ENCODE measurements around the gene DDX49. TPM values are rescaled to one million over a fixed set of nuclear protein-coding genes. Genes with fewer than 3 reads are reported as not detected.

Gene DDX49
- total RNA-seq, 6 experiments from 2014 or later: 37.8 to 57.4 (median 44.0) TPM

DNA sequence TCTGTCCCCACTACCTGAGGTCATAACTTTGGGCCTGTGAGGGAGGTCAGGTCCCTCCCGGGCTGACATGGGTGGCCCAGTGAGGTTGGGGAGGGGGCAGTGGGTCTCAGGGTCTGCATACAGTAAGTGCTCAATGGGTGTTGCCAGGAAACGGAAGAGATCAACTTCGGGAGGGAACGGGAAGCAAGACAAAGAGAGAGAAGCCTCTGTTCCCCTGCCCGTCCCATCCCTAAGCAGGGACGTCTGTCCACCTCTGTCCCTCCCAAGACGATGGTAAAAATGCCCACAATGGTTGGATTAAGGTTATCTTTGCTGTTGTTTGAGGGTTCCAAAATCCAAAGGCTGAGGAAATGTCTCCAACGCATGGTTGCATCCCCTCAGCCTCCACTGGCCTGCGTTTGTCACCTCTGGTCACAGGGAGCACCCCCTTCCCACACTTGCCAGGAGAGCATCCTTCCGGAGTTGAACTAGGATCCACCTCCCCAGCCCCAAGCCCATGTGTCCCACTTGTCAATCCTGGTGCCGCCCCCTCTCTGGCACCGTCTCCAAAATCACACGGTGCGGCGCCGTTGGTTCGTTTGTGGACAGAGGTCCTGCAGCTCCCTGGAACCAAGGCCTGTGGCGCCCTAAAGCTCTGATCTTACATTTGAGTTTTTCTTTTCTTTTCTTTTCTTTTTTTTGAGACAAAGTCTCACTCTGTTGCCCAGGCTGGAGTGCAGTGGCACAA, 22.3 kb downstream of the DDX49 start:
- Mint-ChIP-seq H3K9me3 (no peaks in the 10 kb centered on the region), H3K36me3 (ENCODE audit: low read depth) (peaks cover 15% of the 10 kb centered on the region), H3K4me1 (ENCODE audit: low read depth) (peaks cover 21% of the 10 kb centered on the region), H3K4me3 (peak overlapping the region; percentile 85), H3K27ac (peak overlapping the region; percentile 74), H3K27me3 (ENCODE audit: insufficient read depth) (peaks cover 2% of the 10 kb centered on the region; the same call in 1 of the 2 replicates)
- no peak for DNase-seq
- TF ChIP-seq, protein P1, sequence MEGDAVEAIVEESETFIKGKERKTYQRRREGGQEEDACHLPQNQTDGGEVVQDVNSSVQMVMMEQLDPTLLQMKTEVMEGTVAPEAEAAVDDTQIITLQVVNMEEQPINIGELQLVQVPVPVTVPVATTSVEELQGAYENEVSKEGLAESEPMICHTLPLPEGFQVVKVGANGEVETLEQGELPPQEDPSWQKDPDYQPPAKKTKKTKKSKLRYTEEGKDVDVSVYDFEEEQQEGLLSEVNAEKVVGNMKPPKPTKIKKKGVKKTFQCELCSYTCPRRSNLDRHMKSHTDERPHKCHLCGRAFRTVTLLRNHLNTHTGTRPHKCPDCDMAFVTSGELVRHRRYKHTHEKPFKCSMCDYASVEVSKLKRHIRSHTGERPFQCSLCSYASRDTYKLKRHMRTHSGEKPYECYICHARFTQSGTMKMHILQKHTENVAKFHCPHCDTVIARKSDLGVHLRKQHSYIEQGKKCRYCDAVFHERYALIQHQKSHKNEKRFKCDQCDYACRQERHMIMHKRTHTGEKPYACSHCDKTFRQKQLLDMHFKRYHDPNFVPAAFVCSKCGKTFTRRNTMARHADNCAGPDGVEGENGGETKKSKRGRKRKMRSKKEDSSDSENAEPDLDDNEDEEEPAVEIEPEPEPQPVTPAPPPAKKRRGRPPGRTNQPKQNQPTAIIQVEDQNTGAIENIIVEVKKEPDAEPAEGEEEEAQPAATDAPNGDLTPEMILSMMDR (IDR thresholded peaks at IDR 0.05): no peak; the same call in 1 of the 2 replicates

DNA sequence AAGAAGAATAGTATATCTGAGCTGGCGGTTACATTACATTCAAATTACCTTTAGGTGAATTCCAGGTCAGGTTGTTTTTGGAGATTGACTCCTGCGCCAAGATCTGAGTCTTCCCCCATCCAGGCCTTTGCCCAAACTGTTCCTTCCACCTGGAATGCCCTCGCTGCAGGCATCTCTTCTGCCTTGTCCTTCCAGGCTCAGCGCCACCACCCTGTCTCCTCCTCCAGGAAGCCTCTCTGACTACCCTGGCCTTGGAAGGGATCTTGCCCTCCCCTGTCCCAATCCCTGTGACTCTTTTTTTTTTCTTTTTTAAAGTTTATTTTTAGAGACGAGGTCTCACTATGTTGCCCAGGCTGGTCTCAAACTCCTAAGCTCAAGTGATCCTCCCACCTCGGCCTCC, 23.2 kb downstream of the DDX49 start:
- Mint-ChIP-seq H3K4me3 (no peak overlapping the region), H3K4me1 (ENCODE audit: low read depth) (peaks cover 21% of the 10 kb centered on the region), H3K27ac (no peak overlapping the region), H3K36me3 (ENCODE audit: low read depth) (peaks cover 13% of the 10 kb centered on the region), H3K9me3 (no peaks in the 10 kb centered on the region), H3K27me3 (ENCODE audit: insufficient read depth) (peaks cover 2% of the 10 kb centered on the region; the same call in 1 of the 2 replicates)
- no peak for DNase-seq
- TF ChIP-seq, protein P1 (IDR thresholded peaks at IDR 0.05): no peak

DNA sequence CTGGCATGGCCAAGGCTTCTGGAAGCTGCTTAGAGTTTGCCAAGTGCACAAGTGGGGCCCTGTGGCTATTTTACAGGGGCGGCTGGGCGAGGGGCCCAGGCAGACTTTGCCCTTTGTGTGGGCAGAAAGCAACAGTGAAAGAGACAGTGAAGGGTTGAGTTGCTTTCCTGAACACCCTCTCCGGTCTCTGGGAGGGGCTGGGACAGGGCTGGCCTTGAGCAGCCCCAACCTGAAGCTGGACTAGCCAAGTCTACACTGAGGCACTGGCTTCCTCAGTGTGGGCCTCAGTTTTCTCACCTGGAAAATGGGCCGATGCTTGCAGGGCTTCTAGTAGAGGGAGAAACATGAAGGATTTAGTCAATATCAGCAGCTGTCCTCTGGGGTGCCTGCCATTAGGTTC, 23.9 kb downstream of the DDX49 start:
- Mint-ChIP-seq H3K4me3 (no peak overlapping the region), H3K9me3 (no peaks in the 10 kb centered on the region), H3K36me3 (ENCODE audit: low read depth) (peaks cover 11% of the 10 kb centered on the region), H3K4me1 (ENCODE audit: low read depth) (peaks cover 21% of the 10 kb centered on the region), H3K27me3 (ENCODE audit: insufficient read depth) (peaks cover 3% of the 10 kb centered on the region), H3K27ac (no peak overlapping the region)
- DNase-seq: no peak
- TF ChIP-seq, protein P1 (IDR thresholded peaks at IDR 0.05): no peak

DNA sequence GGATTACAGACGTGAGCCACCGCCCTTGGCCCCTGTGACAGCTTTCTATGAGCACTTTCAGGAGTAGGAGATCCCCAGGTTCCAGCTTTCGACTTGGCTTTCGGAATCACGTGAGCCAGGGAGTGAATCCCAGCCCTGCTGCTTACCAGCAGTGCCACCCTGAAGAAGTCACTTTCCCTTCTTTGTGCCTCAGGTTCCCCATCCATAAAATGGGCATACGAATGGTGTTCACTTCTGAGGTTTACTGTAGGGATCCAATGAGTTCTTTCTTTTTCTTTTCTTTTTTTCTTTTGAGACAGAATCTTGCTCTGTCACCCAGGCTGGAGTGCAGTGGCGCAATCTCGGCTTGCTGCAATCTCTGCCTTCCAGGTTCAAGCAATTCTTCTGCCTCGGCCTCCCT, 25.8 kb downstream of the DDX49 start:
- peaks cover 11% of the 10 kb centered on the region for H3K36me3 Mint-ChIP-seq (ENCODE audit: low read depth)
- H3K9me3 Mint-ChIP-seq: no peaks in the 10 kb centered on the region
- no peak overlapping the region for H3K4me3 Mint-ChIP-seq
- peaks cover 9% of the 10 kb centered on the region for H3K4me1 Mint-ChIP-seq (ENCODE audit: low read depth)
- peaks cover 1% of the 10 kb centered on the region; the same call in 1 of the 2 replicates for H3K27me3 Mint-ChIP-seq (ENCODE audit: insufficient read depth)
- H3K27ac Mint-ChIP-seq: no peak overlapping the region
- TF ChIP-seq, protein P1 (IDR thresholded peaks at IDR 0.05): no peak
- DNase-seq: no peak

DNA sequence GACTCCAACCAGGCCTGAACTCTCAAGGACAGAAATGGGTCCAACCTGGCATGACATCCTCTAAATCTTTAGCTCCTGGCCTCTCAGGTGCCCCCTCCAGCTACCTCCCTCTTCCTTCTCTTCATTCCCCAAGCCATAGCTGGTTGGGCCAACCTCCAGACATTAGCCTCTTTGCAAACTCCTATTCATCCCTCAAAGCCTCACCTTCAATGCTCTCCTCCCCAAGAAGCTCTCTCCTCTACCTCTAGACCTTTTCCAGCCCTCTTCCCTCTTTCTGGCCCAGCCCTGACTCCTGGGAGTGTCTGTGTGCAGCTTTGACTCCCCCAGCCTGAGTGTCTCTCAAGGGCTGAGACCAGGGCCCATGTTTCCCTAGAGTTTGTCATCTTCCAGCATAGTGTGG, 26.8 kb downstream of the DDX49 start:
- no peak overlapping the region for H3K27ac Mint-ChIP-seq
- peaks cover 11% of the 10 kb centered on the region for H3K36me3 Mint-ChIP-seq (ENCODE audit: low read depth)
- H3K9me3 Mint-ChIP-seq: no peaks in the 10 kb centered on the region
- TF ChIP-seq, protein P1 (IDR thresholded peaks at IDR 0.05): no peak
- DNase-seq: no peak
- peaks cover 12% of the 10 kb centered on the region for H3K4me1 Mint-ChIP-seq (ENCODE audit: low read depth)
- H3K27me3 Mint-ChIP-seq (ENCODE audit: insufficient read depth): peaks cover 1% of the 10 kb centered on the region; the same call in 1 of the 2 replicates
- no peak overlapping the region for H3K4me3 Mint-ChIP-seq
